Loucy (cell line): ENCODE data around the gene AWAT1.

Source experiments
- CTCF ChIP-seq: fragments of 200-600 bp; sonication (generic); conservative IDR thresholded peaks from 2 replicates; pipeline ENCODE4 v1.5.1; 2014; ENCODE audit warnings: mild to moderate bottlenecking, antibody characterized with exemption, low read length
- EZH2phosphoT487 ChIP-seq: fragments of 200-600 bp; IDR thresholded peaks from 2 replicates; pipeline ENCODE4 v1.6.1; 2018; ENCODE audit warnings: antibody characterized with exemption, mild to moderate bottlenecking, moderate library complexity, borderline replicate concordance

GRCh38 chrX:70190225-70190624, 44.2 kb upstream of the AWAT1 start:
- TF ChIP-seq CTCF = no peak
- TF ChIP-seq EZH2phosphoT487 = no peak
